ENCODE data around the gene CCDC148.
"Not testable (repeated sequence)": the region's sequence is repeated elsewhere in the genome, so short reads cannot be mapped to it uniquely, and the experiment has no call there.

CCDC148 gene

GRCh38 chr2:158346032-158346431, 110.5 kb downstream of the CCDC148 start:
- DNase-seq: no peak

- DNase-seq: no peak
Observed at GRCh38 chr2:158339513-158339912, 117.0 kb downstream of the CCDC148 start.

GRCh38 chr2:158337018-158337417, 119.5 kb downstream of the CCDC148 start:
- DNase-seq: no peak

GRCh38 chr2:158331799-158332198, 124.8 kb downstream of the CCDC148 start:
- DNase-seq: not testable (repeated sequence)

- DNase-seq: no peak
Observed at GRCh38 chr2:158325782-158326340, 130.7 kb downstream of the CCDC148 start.

- DNase-seq: no peak
Observed at GRCh38 chr2:158325031-158325781, 131.3 kb downstream of the CCDC148 start.

GRCh38 chr2:158323381-158323780, 133.2 kb downstream of the CCDC148 start:
- DNase-seq: no peak

- DNase-seq: no peak
Observed at GRCh38 chr2:158321264-158321663, 135.3 kb downstream of the CCDC148 start.

- no peak for DNase-seq
Observed at GRCh38 chr2:158319269-158319668, 137.3 kb downstream of the CCDC148 start.

- DNase-seq: no peak
Observed at GRCh38 chr2:158317642-158318041, 138.9 kb downstream of the CCDC148 start.

- no peak for DNase-seq
Observed at GRCh38 chr2:158315803-158316414, 140.6 kb downstream of the CCDC148 start.

GRCh38 chr2:158315000-158315399, 141.6 kb downstream of the CCDC148 start:
- DNase-seq: no peak

- DNase-seq: no peak
Observed at GRCh38 chr2:158313734-158314133, 142.8 kb downstream of the CCDC148 start.

GRCh38 chr2:158312981-158313380, 143.6 kb downstream of the CCDC148 start:
- no peak for DNase-seq

- not testable (repeated sequence) for DNase-seq
Observed at GRCh38 chr2:158310407-158310806, 146.1 kb downstream of the CCDC148 start.

- no peak for DNase-seq
Observed at GRCh38 chr2:158305501-158305900, 151.1 kb downstream of the CCDC148 start.

GRCh38 chr2:158300394-158300793, 156.2 kb downstream of the CCDC148 start:
- DNase-seq: no peak

- DNase-seq: no peak
Observed at GRCh38 chr2:158297606-158298005, 158.9 kb downstream of the CCDC148 start.

GRCh38 chr2:158297120-158297519, 159.4 kb downstream of the CCDC148 start:
- no peak for DNase-seq

GRCh38 chr2:158293722-158294121, 162.8 kb downstream of the CCDC148 start:
- no peak for DNase-seq

- DNase-seq: no peak
Observed at GRCh38 chr2:158291544-158292180, 164.9 kb downstream of the CCDC148 start.

- no peak for DNase-seq
Observed at GRCh38 chr2:158290225-158290624, 166.3 kb downstream of the CCDC148 start.

- no peak for DNase-seq
Observed at GRCh38 chr2:158276619-158277471, 179.7 kb downstream of the CCDC148 start.
